HG02642 (cell line): ENCODE data around the gene CUL3.
"Not testable (repeated sequence)": the region's sequence is repeated elsewhere in the genome, so short reads cannot be mapped to it uniquely, and the experiment has no call there.

Experiments
- ATAC-seq: cut with Tn5 transposase; IDR thresholded peaks from one replicate; pipeline ENCODE4 v1.9.1; 2021; ENCODE audit warnings: mild to moderate bottlenecking; ENCODE audit not compliant: unreplicated experiment, poor library complexity

Gene CUL3

DNA sequence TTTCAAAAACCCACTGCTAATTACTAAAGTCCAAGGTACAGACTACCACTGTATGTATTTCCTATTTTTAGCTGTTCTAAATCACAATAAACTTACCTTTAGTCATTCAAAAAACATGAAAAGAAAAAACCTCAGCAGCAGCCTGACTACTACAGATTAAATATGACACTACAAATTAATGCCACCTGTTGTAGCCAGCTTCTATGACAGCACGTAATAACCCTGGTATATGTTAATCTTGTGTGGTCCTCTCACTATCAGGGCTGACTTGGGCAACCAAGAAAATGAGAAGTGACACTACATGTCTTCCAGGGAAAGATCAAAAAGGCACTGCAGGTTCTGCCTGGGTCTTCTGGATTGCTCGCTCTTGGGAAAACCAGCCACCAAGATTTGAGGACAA is 92.6 kb downstream of the CUL3 start:
- ATAC-seq = no peak

DNA sequence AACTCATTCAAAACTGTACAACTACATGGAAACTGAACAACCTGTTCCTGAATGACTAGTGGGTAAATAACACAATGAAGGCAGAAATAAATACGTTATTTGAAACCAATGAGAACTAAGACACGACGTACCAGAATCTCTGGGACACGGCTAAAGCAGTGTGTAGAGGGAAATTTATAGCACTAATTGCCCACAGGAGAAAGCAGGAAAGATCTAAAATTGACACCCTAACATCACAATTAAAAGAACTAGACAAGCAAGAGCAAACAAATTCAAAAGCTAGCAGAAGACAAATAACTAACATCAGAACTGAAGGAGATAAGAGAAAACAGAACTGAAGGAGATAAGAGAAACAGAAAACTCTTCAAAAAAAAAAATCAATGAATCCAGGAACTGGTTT is 97.2 kb downstream of the CUL3 start:
- not testable (repeated sequence) for ATAC-seq

DNA sequence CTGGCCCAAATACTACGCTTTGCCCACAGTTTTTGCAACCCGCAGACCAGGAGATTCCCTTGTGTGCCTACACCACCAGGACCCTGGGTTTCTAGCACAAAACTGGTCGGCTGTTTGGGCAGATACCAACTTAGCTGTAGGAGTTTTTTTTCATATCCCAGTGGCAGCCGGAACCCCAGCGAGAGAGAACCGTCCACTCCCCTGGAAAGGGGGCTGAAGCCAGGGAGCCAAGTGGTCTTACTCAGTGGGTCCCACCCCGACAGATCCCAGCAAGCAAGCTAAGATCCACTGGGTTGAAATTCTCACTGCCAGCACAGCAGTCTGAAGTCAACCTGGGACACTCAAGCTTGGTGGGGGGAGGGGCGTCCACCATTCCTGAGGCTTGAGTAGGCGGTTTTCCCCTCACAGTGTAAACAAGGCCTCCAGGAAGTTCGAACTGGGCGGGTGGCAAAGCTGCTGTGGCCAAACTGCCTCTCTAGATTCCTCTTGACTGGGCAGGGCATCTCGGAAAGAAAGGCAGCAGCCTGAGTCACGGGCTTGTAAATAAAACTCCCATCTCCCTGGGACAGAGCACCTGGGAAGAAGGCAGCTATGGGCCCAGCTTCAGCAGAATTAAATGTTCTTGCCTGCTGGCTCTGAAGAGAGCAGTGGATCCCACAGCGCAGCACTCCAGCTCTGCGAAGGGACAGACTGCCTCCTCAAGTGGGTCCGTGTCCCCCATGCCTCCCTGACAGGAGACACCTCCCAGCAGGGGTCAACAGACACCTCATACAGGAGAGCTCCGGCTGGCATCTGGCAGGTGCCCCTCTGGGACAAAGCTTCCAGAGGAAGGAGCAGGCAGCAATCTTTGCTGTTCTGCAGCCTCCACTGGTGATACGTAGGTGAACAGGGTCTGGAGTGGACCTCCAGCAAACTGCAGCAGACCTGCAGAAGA is 99.8 kb downstream of the CUL3 start:
- not testable (repeated sequence) for ATAC-seq

DNA sequence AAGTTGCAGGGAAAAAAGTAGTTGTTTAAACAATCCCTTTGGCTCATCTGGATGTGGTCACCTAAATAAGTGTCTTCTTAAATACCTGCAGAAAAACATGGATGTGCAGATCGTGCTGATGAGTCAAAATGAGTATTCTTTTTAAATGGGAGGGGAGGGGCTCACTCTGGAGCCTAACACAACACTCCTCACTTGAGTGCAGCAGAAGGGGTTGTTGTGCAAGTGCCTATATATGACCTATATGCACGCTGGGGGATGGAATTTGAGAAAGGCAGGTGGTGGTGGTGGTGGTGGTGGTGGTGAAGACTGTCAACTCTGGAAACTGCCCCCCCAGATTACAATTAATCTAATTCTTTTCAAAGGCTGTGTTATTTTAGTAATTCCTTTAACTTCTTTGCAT is 105.3 kb downstream of the CUL3 start:
- no peak for ATAC-seq

DNA sequence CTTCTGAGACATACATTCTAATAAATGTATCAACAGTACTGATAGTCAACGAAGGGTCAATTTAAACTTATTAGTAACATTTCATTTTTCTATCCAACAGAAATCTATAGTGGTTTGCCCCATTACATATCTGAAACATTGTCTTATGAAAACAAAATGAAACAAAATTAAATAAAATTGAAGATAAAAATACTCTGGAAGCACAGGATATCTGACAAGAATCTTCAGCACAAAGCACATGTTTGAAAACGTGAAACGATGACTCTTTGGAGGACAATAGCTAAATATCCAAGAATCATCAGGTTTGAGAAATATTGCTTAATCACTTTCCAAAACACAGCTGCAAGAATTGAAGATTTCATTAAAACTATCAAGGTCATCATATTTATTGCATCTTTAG is 112.3 kb downstream of the CUL3 start:
- no peak for ATAC-seq

DNA sequence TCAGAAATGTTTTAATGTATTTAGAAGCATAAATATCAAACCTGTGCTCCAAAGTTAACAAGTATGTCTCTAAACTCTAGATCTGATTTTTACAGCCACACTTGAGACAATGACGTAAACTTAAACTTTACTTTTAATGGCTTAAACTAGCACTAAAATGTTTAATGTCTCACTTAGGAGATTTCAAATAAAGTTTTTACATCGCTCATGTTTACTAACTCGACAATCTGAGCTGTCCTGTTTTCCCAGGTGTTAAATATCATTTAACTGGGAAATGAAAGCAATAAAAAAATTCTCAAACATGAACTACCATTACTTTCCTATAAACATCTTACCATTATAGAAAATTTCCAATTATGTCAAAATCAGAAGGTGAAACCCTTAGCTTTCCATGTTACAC is 113.0 kb downstream of the CUL3 start:
- ATAC-seq = no peak

DNA sequence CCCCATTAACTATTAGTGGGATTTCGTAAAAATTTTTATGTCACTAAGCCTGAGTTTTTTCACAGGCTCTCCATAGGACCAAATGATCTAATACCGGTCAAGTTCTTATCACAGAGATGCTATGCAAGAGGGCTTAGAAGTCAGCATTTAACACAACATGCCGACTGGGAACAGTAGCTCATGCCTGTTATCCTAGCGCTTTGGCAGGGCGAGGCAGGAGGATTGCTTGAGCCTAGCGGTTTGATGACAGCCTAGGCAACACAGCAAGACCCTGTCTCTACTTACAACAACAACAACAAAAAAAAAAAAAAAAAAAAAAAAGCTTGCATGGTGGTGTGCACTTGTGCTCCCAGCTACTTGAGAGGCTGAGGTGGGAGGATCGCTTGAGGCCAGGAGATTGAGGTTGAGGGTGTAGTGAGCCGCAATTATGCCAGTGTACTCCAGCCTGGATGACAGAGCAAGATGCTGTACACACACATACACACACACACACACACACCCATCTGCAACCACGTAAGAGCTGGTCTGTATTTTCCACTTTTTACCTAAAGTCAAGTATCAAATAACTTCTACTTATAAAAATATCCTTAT is 115.7 kb downstream of the CUL3 start:
- no peak for ATAC-seq

DNA sequence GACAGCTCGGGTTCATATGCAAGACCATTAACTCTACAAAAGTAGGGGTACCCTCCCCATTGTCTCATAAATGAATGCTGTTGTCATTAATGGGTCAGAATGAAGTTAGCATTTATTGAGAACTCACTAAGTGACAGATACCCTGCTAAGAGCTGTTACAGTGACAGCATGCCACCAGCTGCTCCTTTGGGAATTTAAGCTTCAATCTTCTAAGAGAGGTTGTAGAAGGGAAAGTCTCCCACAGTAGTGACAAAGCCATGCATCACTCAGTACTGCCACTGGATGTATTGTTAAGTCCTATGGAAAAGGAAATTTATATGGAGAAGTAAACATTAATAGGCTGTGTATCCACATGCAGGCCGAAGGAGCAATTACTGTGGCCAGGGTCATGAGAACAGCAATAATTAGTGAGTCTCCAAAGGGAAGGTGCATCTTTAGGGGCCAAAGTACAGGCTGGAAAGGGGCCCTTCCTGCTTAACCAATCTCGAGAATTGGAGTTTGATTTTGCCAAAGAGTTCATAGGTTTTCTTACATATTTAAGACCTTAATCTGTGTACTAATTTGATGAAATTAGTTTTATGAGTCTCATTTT is 118.8 kb downstream of the CUL3 start:
- ATAC-seq = no peak

DNA sequence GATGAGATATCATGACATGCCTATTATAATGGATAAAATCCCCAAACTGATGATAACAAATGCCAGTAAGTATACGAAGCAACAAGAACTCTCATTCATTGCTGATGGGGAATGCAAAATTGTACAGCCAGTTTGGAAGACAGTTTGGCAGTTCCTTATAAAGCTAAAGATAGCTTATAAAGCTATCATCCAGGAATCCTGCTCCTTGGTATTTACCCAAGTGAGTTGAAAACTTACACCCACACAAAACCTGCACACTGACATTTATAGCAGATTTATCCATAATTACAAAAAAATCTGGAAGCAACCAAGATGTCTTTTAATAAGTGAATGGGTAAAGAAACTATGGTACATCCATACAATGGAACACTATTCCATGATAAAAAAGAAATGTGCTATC is 123.8 kb downstream of the CUL3 start:
- no peak for ATAC-seq

DNA sequence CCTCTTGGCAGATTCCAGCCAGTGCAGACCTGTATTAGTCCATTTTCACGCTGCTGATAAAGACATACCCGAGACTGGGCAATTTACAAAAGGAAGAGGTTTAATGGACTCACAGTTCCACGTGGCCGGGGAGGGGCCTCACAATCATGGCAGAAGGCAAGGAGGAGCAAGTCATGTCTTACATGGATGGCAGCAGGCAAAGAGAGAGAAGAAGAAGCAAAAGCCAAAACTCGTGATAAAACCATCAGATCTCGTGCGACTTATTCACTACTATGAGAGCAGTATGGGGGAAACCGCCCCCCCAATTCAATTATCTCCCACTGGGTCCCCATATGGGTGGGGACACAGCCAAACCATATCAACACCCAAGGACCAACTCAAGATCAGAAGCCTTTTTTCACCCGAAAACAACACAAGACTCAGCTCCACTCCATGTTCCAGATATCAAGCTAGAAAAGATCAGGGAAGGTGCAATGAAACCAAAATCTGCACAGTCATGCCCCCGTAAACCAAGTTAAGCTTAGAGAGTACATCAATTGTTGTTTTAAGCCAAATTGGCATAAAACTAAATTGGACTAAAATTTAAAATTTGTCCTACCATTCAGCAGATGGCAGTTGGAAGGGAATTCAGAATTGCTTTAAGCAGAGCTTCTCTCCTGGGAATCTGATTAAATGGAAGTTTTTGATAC is 127.6 kb downstream of the CUL3 start:
- no peak for ATAC-seq

DNA sequence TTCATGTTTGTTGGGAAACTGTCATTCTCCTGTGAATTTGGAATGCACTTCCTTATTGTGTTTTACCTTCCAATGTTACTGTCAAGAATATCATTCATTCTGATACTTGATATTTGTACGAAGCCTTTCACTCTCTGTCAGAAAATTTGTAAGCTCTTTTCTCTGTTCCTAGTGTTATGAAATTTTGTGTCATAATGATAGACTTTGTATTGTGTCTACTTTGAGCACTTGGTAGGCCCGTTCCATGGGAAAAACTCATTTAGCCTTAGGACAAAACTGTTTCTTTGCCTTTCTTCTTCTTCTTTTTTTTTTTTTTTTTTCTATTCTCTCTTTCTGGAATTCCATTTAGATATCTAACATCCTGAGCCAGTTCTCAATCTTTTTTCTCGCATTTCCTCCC is 131.3 kb downstream of the CUL3 start:
- ATAC-seq = no peak

DNA sequence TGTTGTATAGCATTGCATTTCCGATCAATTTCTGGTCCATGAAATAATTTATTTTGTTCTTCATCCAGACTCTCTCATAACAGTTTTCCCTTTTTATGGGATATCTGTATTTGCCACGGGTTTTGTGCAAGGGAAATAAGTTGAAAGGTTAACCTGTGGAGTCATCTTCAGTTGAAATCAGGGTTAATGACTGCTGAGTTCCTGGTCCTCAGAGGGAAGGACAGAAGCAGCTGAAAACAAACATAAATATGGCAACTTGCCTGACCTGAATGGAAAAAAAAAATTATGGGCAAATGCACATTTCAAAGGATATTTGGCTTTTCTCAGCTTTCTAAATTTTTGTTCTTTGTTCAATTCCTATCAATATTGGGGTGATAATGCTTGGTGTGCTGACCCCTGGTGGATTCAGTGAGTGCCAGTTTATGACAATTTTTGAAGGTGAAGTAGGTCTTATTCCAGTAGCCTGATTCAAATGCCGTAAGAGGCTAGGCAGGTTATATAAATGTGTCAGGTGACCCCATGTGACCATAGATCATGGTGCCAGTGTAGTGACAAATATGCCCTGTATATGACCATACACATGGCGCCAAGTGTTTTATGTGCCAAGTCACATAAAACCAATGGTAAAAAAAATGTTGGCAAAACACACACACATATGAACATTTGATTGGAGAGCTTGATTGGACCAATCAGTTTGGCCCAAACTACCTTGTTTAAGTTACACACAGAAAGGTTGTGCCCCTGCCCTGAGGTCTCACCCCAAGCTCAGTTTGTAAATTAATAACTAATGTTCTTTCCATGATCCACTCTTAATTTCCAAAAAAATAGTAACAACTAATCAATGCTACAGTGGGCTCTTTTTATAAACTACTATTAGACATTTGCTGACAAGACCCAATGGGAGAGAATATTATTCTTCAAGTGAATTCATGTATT is 135.7 kb downstream of the CUL3 start:
- ATAC-seq = peak; percentile 57

DNA sequence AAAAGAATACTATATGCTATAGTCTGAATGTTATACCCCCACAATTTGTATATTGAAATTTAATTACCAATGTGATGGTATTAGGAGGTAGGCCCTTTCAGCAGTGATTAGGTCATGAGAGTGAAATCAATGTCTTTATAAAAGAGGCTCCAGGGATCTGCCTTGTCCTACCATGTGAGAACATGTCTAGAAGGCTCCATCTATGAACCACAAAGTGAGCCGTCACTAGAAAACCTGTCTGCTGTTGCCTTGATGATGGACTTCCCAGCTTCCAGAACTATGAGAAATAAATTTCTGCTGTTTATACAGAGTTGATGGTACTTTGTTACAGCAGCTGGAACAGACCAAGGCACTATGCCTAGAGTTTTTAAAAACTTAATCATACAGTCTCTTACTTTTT is 136.9 kb downstream of the CUL3 start:
- ATAC-seq = no peak

DNA sequence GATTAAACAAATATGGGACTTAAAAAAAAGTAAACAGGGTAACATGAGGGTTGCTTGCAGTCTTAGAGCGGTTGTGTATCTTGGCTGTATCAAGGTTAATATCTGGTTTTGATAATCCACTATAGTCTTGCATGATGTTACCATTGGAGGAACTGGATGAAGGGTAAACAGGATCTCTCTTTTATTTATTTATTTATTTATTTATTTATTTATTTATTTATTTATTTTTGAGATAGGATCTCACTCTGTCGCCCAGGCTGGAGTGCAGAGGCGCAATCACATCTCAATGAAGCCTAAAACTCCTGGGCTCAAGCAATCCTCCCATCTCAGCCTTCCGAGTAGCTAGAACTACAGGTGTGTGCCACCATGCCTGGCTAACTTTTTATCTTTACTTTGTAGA is 140.4 kb downstream of the CUL3 start:
- ATAC-seq = no peak

DNA sequence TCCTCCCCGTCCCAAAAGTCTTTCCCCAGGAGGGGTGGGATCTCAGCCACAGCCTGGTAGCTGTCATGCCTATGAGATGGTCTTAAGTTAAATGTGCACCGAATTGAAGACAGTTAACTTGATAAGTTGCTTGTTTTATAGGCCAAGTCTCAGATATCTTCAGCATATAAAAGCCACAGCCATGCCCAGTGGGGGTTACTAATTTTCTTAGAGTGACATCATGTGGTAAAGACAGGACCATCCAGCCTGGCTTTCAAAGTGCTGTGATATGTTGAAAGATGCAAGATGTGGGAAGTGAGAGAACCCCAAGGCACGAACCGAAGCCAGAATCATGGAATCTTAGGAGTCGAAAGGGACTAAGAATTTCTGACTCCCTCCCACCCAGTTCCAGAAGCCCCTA is 141.1 kb downstream of the CUL3 start:
- no peak for ATAC-seq

DNA sequence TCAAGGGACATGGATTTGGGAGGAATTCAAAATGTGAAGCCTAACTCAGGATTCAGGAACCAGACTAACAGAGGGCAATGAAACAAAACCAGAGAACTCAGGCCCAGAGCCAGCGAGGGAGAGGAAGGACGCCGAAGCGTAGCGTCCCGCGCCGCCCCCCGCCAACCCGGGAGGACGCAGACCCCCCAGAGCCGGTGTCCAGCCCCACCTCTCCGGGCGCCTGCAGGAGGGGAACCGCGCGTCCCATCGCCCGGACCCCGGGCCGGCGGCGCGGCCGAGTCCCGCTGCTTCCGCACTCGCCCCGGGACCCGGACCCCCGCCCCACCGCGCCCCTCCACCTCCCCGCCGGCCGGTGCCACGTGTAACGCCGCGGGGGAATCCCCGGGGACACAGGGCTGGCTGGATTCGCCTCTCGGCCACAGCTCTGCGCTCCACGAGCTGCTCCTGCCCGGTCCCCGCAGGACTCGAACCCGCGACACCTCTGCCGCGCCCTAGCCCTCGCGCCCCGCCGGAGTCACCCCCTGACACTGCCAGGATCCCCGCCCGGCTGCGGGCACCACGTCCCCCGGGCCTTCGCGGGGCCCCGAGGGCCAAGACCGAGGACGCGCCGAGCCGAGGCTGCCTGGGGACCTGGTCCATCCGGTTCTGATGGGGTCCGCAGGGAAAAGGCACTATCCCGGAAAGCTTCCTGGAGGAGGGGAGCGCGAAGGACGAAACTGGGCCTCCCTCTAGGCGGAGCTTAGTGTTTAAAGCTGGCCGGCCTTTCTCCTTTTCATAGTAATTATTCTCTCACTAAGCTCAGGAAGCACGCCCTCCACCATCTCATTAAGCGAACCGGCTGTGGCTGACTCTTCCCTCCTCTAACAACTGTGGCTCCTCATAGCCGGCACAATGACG is 142.8 kb downstream of the CUL3 start:
- ATAC-seq = no peak

DNA sequence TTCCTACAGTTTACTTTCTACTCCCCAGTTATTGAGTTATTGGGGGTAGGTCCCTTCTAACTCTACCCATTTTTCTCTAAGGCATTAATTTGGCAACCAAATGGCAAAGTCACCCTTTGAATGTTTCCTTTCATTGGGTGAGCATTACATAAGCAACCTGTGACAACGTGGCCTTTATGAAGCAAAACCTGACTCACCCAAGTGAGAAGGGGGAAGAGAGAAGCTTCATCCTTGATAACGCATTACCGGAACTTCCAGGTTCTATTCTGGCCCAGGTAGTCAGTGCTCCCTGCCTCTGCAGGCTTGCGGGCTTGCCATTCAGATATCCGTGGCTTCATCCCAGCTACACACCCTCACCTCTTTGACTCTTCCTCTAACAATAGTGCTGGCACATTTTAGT is 144.2 kb downstream of the CUL3 start:
- no peak for ATAC-seq

DNA sequence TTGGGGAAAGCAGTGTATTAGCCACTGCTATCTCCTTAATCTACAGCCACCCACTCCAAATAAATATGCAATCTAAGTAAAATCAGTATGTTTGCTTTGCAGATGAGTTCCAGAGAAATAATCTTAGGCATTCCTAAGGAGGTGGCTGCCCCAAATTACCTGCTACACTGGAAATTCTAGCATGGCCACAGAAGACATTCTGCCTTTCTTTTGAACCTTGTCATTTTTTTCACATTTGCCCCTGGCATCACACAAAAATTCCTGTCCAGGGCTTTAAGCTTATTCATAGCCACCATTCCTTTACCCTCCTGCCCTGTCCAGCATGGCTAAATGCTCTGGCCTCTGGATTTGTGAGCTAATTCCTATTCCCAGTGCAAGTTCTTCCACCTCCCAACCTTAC is 146.4 kb downstream of the CUL3 start:
- ATAC-seq = no peak

DNA sequence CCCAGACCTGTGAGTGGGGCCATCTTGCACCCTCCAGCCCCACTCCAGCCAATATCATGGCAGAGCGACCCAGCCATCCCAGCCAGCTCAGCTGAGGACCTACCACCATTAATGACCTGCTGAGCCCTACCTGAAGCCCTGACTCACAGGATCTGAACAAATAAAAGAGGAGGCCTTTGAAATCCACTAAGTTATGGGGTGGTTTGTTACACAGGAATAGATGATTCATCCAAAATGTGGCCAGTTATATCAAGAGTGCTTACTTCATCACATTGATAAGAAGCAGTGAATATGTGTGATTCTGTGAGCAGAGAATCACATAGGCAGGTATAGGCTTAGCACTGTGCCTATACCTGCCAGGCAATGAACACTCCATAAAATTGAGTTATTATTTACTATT is 148.5 kb downstream of the CUL3 start:
- no peak for ATAC-seq
